NB4 (cell line): ENCODE results near the gene HECTD4.

Source experiments
- DNase-seq: peaks from one replicate; pipeline ENCODE4 v3.0.0; 2010; ENCODE audit warnings: low read depth
- H3K4me3 ChIP-seq: one replicate; pipeline ENCODE4 v1.5.1; 2011; ENCODE audit warnings: mild to moderate bottlenecking, low read depth, low read length, moderate library complexity
- MAX ChIP-seq: IDR thresholded peaks from 2 replicates; pipeline ENCODE4 v1.6.1; 2011; ENCODE audit warnings: low read depth, low read length
- MYC ChIP-seq: IDR thresholded peaks from 2 replicates; pipeline ENCODE4 v1.6.1; 2011; ENCODE audit warnings: low read depth, low read length
- POLR2A ChIP-seq: IDR thresholded peaks from 2 replicates; pipeline ENCODE4 v1.6.1; 2011; ENCODE audit warnings: mild to moderate bottlenecking; ENCODE audit not compliant: insufficient read length; ENCODE audit errors: extremely low read depth
- TF ChIP-seq, protein P1 (sequence below): IDR thresholded peaks from one replicate; pipeline ENCODE4 v1.5.1; 2012; ENCODE audit warnings: low read depth, low read length

HECTD4 gene

GRCh38 chr12:112153893-112154219 is 228.4 kb downstream of the HECTD4 start:
- DNase-seq, result no peak
- no peak overlapping the region for H3K4me3 ChIP-seq
- TF ChIP-seq, protein P1, sequence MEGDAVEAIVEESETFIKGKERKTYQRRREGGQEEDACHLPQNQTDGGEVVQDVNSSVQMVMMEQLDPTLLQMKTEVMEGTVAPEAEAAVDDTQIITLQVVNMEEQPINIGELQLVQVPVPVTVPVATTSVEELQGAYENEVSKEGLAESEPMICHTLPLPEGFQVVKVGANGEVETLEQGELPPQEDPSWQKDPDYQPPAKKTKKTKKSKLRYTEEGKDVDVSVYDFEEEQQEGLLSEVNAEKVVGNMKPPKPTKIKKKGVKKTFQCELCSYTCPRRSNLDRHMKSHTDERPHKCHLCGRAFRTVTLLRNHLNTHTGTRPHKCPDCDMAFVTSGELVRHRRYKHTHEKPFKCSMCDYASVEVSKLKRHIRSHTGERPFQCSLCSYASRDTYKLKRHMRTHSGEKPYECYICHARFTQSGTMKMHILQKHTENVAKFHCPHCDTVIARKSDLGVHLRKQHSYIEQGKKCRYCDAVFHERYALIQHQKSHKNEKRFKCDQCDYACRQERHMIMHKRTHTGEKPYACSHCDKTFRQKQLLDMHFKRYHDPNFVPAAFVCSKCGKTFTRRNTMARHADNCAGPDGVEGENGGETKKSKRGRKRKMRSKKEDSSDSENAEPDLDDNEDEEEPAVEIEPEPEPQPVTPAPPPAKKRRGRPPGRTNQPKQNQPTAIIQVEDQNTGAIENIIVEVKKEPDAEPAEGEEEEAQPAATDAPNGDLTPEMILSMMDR, result no peak
- TF ChIP-seq POLR2A (no peak), MAX (no peak), MYC (no peak)

DNA sequence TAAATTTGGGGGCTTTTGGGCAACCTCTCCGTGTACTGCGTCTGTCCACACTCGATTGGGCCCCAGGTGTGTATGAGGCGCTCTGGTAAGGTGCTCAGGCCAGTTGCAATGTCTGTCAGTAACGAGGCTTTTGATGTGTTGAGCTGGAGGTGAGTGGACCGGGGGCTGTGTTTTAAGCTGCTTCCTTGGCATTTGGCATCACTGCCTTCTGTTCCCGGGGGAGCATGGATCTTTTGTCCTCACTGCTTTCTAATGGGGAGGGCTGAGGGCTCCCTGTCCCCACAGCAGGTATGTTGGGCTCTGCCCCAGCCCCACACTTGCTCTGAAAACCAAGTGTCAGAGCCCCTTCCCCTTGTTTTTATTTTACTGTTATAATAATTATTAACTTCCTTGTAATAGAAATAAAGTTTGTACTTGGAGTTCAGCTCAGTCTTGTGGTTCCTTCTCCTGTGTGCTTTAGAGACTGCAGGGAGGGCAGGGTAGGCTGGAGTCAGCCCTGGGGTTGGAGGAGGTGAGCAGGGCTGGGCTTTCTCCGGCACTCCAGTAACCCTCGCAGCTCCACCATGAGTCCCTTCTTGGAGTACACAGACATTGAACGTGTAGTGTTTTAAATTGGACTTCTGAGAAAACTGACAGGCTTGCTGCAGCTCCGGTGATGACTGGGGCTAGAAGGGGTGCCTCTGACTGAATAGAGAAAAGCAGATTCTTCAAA is 228.9 kb downstream of the HECTD4 start:
- TF ChIP-seq POLR2A (no peak), MAX (no peak), MYC (no peak)
- TF ChIP-seq, protein P1, result no peak
- no peak for DNase-seq
- no peak overlapping the region for H3K4me3 ChIP-seq

GRCh38 chr12:112151766-112152541 is 230.3 kb downstream of the HECTD4 start:
- no peak for DNase-seq
- H3K4me3 ChIP-seq, result no peak overlapping the region
- no peak for TF ChIP-seq POLR2A
- TF ChIP-seq, protein P1, result no peak
- no peak for TF ChIP-seq MAX
- no peak for TF ChIP-seq MYC

DNA sequence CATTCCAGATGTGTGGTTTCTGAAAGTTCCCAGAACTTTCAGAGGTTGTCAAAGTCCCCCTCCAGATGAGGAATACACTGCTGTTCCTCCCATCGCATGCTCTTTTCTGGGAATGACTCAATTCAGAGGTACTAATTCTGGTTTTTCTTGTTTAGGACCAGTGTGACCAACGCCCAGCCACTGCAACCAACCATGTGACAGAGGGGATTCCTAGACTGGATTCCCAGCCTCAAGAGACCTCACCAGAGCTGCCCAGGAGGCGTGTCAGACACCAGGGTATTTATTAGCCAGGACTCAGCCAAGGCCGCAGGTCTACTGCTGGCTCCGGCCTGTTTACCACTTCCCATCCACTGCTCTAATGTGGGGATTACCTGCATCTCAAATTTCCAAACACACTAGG is 232.6 kb downstream of the HECTD4 start:
- DNase-seq, result no peak
- no peak for TF ChIP-seq MAX
- TF ChIP-seq MYC, result no peak
- TF ChIP-seq, protein P1, result no peak
- TF ChIP-seq POLR2A, result no peak
- no peak overlapping the region for H3K4me3 ChIP-seq

GRCh38 chr12:112148031-112148513 is 234.2 kb downstream of the HECTD4 start:
- no peak overlapping the region for H3K4me3 ChIP-seq
- TF ChIP-seq MYC, result no peak
- TF ChIP-seq POLR2A, result no peak
- DNase-seq, result no peak

DNA sequence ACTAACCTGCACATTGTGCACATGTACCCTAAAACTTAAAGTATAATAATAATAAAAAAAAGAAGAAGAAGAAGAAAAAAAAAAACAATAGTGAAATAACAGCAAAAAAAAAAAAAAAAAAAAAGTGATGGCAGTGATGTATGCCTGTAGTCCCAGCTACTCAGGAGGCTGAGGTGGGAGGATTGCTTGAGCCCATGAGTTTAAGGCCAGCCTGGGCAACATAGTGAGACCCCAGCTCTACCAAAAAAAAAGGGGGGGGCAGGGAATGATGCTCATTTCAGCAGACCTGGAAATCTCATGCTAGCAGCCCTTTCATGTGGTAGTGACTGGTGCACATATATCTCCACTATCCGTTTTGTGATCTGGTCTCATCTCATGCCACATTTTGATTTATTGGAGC is 236.1 kb downstream of the HECTD4 start:
- DNase-seq, result no peak
- no peak for TF ChIP-seq MYC
- TF ChIP-seq POLR2A, result no peak
- TF ChIP-seq MAX, result no peak
- TF ChIP-seq, protein P1, result no peak

More for the DNA sequence above, 236.1 kb downstream of the HECTD4 start:
- no peak overlapping the region for H3K4me3 ChIP-seq
